ENCODE results near the gene TUBA3C. TPM values are rescaled to one million over a fixed set of nuclear protein-coding genes. Genes with fewer than 3 reads are reported as not detected.
"Not testable (repeated sequence)": the region's sequence is repeated elsewhere in the genome, so short reads cannot be mapped to it uniquely, and the experiment has no call there.

TUBA3C gene
- not detected for total RNA-seq

DNA sequence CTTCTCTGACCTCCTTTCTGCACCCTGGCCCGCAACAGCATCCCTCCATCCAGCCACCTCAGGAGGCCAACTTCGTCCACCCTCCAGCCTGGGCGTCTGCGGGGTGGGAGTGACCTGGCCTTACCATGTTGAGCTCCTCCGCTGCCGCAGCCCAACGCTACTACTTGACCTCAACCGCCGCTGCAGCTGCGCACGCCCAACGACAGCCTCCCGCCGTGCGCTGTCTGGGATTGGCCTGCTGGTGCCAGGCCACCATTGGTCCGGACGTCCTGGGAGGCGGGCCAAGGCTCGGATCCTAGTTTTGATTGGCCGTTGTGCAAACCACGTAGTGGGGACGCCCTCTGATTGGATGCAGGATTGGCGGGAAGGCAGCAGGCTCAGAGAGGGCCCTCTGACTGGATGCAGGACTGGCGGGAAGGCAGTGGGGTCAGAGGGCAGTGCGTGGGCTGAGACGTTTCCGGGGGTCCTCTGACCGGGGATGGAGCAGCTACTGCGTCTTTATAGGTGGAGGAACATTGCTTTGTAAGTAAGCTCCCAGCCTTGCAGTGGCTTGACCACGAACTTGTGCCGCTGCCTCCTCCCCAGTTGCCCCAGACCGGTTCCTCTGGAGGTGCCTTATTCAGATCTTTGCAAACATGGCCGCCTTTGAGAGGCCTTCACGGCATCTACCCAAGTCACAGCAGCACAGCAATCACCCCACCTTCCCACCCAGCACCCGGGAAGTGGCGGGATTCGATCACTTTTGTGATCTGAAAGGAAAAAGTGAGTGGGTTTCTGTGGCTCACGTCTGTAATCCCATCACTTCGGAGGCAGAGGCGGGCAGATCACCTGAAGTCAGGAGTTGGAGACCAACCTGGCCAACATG lies at the start of gene TUBA3C:
Gene TUBA3C, minus strand, starts transcription at position 204 of the 865 bp plus-strand sequence. Its CDS starts 77 bp downstream, at position 127.
- no peak for DNase-seq (ENCODE audit: low read depth in 2 of 3, low spot score in 2 of 3)

GRCh38 chr13:19207413-19207812 lies 25.8 kb upstream of the TUBA3C start:
- not testable (repeated sequence) for DNase-seq (ENCODE audit: low read depth in 2 of 3, low spot score in 2 of 3)

GRCh38 chr13:19192622-19193021 lies 11.0 kb upstream of the TUBA3C start:
- DNase-seq (ENCODE audit: low read depth in 2 of 3, low spot score in 2 of 3) = not testable (repeated sequence)

GRCh38 chr13:19189911-19190310 lies 8.3 kb upstream of the TUBA3C start:
- not testable (repeated sequence) for DNase-seq (ENCODE audit: low read depth in 2 of 3, low spot score in 2 of 3)

GRCh38 chr13:19189368-19189767 lies 7.7 kb upstream of the TUBA3C start:
- DNase-seq (ENCODE audit: low read depth in 2 of 3, low spot score in 2 of 3) = not testable (repeated sequence)

DNA sequence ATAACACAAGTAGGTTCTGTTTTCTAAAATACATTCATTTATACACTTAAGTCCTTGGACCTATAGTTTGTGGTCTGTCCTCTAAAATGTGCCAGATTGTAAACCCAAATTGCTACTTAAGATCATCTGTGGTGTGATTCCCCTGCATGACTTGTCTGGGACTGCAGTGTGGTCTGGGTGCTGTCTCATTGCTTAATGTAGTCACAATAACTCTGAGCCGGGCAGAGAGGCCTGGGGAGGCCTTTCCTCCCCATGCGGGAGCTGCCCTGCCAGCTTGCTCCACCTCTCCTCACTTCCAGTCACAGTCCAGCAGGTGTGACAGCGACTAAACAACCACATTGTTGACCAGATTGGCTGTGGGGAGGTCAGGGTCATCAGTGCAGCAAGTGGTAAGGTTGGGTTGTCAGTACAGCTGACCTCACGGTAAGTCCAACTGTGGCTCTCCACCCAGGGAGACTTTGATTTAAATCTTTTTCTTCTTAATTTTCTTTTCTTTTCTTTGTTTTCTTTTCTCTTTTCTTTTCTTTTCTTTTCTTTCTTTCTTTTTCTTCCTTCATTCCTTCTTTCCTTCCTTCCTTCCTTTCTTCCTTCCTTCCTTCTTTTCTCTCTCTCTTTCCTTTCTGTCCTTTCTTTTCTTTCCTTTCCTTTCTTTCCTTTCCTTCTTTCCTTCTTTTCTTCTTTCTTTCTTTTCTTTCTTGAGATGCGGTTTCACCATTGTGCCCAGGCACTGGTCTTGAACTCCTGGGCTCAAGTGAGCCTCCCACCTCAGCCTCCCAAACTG lies 4.4 kb upstream of the TUBA3C start:
- DNase-seq (ENCODE audit: low read depth in 2 of 3, low spot score in 2 of 3) = no peak

GRCh38 chr13:19185086-19185864 lies 3.7 kb upstream of the TUBA3C start:
- DNase-seq (ENCODE audit: low read depth in 2 of 3, low spot score in 2 of 3) = no peak

DNA sequence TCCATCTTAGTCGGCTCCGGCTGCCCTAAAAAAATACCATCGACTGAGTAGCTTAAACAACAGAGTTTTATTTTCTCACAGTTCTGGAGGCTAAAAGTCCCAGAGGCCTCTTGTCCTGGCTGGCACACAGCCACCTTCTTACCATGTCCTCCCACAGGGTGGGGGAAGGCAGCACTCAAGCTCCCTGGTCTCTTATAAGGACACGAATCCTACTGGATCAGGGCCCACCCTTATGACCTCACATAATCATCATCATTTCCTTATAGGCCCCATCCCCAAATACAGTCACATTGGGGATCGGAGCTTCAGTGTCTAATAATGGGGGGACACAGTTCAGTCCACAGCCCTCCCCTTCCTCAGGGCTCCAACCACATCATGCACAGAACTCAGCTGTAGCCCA lies 2.6 kb upstream of the TUBA3C start:
- no peak for DNase-seq (ENCODE audit: low read depth in 2 of 3, low spot score in 2 of 3)

DNA sequence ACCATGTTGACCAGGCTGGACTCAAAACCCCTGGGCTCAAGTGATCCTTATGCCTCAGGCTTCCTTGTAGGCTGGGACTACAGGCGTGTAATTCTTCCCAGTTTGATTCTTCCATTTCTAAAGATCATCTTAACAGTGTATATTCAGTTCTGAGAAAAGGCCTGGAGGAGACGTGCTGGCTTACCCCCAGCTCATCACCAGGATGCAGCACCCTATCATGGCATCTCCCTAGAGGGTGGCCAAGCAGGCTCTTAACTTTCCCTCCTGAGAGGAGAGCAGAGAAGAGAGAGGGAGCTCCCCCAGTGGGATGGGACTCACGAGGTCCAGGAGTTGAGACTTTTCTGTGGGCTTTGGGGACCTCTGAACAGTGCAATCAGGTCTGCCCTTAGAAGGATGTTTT lies 2.1 kb upstream of the TUBA3C start:
- no peak for DNase-seq (ENCODE audit: low read depth in 2 of 3, low spot score in 2 of 3)

GRCh38 chr13:19182536-19182935 lies 912 bp upstream of the TUBA3C start:
- DNase-seq (ENCODE audit: low read depth in 2 of 3, low spot score in 2 of 3) = no peak

DNA sequence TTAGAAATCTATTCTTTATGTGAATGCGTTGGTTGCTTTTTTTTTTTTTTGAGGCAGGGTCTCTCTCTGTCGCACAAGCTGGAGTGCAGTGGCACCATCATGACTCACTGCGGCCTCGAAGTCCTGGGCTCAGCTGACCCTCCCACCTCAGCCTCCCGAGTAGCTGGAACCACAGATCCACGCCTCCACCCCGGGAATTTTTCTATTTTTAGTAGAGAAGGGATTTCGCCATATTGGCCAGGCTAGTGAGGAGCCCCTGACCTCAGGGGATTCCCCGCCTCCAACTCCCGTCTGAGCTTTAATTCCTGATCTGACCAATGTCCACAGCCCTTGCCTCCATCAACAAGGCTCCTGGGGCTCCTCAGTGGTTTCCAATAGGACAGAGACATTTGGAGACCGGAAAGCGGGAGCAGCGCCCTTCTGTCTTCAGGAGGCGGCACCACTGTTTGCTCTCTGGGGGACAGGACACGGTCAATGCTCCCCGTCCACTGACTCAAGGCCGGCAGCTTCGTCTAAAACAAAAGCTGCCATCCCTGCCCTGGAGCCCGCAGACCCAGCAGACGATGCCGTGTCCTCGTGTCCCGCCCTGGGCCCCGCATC lies 503 bp downstream of the TUBA3C start:
- DNase-seq (ENCODE audit: low read depth in 2 of 3, low spot score in 2 of 3) = no peak

DNA sequence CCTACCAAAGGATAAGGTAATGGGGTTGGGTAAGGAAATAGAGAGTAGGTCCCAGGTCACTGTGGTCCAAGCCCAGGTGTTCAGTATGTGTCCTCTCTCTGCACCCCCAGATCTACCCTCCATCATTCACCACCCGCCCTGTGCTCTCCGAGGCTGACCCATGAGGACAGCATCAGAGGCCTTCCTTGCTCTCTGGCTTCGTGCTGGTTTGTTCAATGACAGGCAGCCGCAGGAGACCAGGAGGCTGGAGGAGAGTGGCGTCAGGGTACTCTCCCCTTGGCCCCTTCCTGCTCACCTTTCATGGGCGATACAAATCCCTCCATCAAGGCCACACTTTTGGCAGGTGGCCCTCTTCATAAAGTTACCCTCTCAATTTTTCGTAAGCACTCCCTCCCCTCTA lies 1.7 kb downstream of the TUBA3C start:
- DNase-seq (ENCODE audit: low read depth in 2 of 3, low spot score in 2 of 3) = no peak

DNA sequence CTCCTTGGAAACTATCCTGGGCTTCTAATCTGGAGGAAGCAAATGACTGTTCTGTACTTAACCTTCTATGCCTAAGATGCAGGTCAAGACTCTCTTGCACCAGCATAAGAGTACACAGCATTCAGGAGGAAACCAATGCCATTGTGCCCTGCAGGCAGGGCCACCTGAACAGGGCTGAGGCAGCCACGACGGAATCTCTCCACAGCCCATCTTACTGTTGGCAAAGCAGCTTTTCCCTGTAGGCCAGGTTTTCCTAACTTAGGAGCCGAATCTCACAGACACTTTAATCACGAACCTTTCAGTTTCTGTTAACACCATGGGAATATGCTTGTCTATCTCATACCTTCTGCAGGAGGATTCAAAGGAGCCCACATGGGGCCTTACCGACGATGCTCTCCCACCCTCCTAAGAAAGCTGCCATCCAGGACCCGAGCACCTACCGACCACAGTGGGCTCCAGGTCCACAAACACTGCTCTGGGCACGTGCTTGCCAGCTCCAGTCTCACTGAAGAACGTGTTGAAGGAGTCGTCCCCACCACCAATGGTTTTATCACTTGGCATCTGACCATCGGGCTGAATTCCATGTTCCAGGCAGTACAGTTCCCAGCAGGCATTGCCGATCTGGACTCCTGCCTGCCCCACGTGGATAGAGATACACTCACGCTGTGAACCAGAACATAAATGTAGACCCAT lies 2.6 kb downstream of the TUBA3C start:
- no peak for DNase-seq (ENCODE audit: low read depth in 2 of 3, low spot score in 2 of 3)

GRCh38 chr13:19176981-19177776 lies 4.4 kb downstream of the TUBA3C start:
- not testable (repeated sequence) for DNase-seq (ENCODE audit: low read depth in 2 of 3, low spot score in 2 of 3)

DNA sequence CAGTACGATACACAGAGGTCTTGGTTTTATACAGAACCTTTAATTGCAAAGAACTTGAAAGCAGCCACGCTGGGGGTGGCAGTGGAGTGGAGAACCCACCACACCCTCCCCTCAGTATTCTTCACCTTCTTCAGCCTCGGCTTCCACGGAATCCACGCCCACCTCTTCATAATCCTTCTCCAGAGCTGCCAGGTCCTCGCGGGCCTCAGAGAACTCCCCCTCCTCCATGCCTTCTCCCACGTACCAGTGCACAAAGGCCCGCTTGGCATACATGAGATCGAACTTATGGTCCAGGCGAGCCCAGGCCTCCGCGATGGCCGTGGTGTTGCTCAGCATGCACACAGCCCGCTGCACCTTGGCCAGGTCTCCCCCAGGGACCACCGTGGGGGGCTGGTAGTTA lies 7.9 kb downstream of the TUBA3C start:
- DNase-seq (ENCODE audit: low read depth in 2 of 3, low spot score in 2 of 3) = no peak

GRCh38 chr13:19172647-19173030 lies 9.0 kb downstream of the TUBA3C start:
- DNase-seq (ENCODE audit: low read depth in 2 of 3, low spot score in 2 of 3) = no peak

DNA sequence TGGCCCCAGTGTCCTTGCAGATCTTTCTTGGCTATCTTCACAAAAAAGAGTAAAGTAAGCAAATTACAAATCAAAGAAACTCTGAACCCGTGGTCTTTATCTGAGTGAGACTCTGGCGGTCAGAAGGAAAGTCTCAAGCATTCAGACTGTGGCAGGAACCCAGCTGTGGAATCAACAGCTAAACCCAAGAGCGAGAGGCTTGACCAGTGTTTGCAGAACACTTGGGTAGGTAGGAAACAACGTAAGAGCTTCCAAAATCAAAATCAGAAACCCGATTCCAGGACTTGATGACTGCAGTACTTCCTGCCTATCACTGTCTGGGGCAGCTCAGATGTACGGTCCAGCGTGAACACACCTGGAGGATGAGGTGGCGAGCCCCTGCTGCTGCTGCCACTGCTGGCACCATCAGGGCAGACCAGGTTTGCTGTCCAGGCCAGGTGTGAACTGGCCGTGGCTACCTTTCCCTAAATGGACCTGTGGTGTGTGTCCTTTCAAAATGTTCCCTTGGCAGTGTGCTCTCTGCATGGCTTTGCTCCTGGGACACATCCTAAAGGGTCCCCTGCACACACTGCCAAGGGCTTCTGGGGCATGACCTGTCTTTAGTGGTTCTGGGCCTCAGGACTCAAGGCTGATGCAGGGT lies 9.5 kb downstream of the TUBA3C start:
- no peak for DNase-seq (ENCODE audit: low read depth in 2 of 3, low spot score in 2 of 3)

- no peak for DNase-seq (ENCODE audit: low read depth in 2 of 3, low spot score in 2 of 3)
Measured at GRCh38 chr13:19171563-19171962, 10.1 kb downstream of the TUBA3C start.

DNA sequence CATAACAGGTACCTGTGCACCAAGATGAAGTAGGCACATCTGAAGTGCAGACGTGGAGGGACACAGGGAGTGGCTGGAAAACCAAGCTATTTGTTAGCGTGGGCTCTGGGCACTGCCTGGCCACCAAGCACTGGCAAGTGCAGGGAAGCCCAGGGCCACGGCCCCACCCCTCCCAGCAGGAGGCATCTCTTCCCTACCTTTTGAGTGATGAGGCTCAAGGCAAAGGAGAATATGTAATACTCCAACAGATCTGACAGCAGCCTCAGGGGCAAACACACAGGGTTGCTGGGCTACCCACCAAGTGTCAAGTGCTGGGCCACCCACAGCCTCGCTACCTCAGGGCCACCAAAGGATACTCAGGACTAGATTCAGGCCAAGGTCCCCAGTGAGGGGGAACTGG lies 11.6 kb downstream of the TUBA3C start:
- no peak for DNase-seq (ENCODE audit: low read depth in 2 of 3, low spot score in 2 of 3)

Data from hematopoietic multipotent progenitor cell (in vitro differentiated cells).